ENCODE data around the gene RSRC1. TPM values are rescaled to one million over a fixed set of nuclear protein-coding genes. Genes with fewer than 3 reads are reported as not detected.

RSRC1 gene
- total RNA-seq, 1 donor from 2014 or later = 28.5 TPM

GRCh38 chr3:158086776-158087175 is 23.1 kb upstream of the RSRC1 start:
- Histone ChIP-seq H3K4me2 (ENCODE audit: low read length) (no peak overlapping the region), H3K79me2 (ENCODE audit: insufficient read depth, low read length) (no peaks in the 10 kb centered on the region), H2AFZ (ENCODE audit: low read depth, low read length) (no peak overlapping the region), H3K4me1 (ENCODE audit: insufficient read depth, low read length) (no peaks in the 10 kb centered on the region), H3K27ac (ENCODE audit: low read depth, low read length) (no peak overlapping the region), H3K9ac (ENCODE audit: low read length) (no peak overlapping the region), H4K20me1 (ENCODE audit: insufficient read depth, low read length) (no peaks in the 10 kb centered on the region), H3K27me3 (ENCODE audit: insufficient read depth, low read length) (peaks cover 20% of the 10 kb centered on the region), H3K36me3 (ENCODE audit: insufficient read depth, low read length) (no peaks in the 10 kb centered on the region), H3K9me3 (ENCODE audit: insufficient read depth, low read depth, low read length) (no peaks in the 10 kb centered on the region), H3K4me3 (ENCODE audit: insufficient read depth, low read depth, low read length) (no peak overlapping the region)
- DNase-seq (ENCODE audit: low read depth) = no peak
- no peak overlapping the region for H3K27ac Mint-ChIP-seq (ENCODE audit: unreplicated experiment)
- H3K9me3 Mint-ChIP-seq (ENCODE audit: unreplicated experiment) = no peaks in the 10 kb centered on the region
- no peaks in the 10 kb centered on the region for H3K4me1 Mint-ChIP-seq (ENCODE audit: low read depth, unreplicated experiment)
- TF ChIP-seq EZH2 (IDR thresholded peaks at IDR 0.05; ENCODE audit: insufficient read depth, low read length) (no peak), CTCF (IDR thresholded peaks at IDR 0.05; ENCODE audit: insufficient read depth, low read depth, low read length) (no peak)
- H3K27me3 Mint-ChIP-seq (ENCODE audit: low read depth, unreplicated experiment) = peaks cover 32% of the 10 kb centered on the region
- H3K4me3 Mint-ChIP-seq (ENCODE audit: unreplicated experiment) = no peak overlapping the region
- H3K36me3 Mint-ChIP-seq (ENCODE audit: low read depth, unreplicated experiment) = no peaks in the 10 kb centered on the region
- FAIRE-seq = no peak

GRCh38 chr3:158091531-158091930 is 18.4 kb upstream of the RSRC1 start:
- no peak for FAIRE-seq
- H3K27me3 Mint-ChIP-seq (ENCODE audit: low read depth, unreplicated experiment) = peaks cover 62% of the 10 kb centered on the region

More at GRCh38 chr3:158091531-158091930, 18.4 kb upstream of the RSRC1 start:
- Mint-ChIP-seq H3K4me3 (ENCODE audit: unreplicated experiment) (no peak overlapping the region), H3K36me3 (ENCODE audit: low read depth, unreplicated experiment) (no peaks in the 10 kb centered on the region), H3K27ac (ENCODE audit: unreplicated experiment) (no peak overlapping the region), H3K9me3 (ENCODE audit: unreplicated experiment) (peaks cover 2% of the 10 kb centered on the region), H3K4me1 (ENCODE audit: low read depth, unreplicated experiment) (no peaks in the 10 kb centered on the region)
- Histone ChIP-seq H3K79me2 (ENCODE audit: insufficient read depth, low read length) (no peaks in the 10 kb centered on the region), H3K4me1 (ENCODE audit: insufficient read depth, low read length) (no peaks in the 10 kb centered on the region), H3K4me3 (ENCODE audit: insufficient read depth, low read depth, low read length) (no peak overlapping the region), H2AFZ (ENCODE audit: low read depth, low read length) (no peak overlapping the region), H4K20me1 (ENCODE audit: insufficient read depth, low read length) (no peaks in the 10 kb centered on the region), H3K27me3 (ENCODE audit: insufficient read depth, low read length) (peaks cover 66% of the 10 kb centered on the region), H3K36me3 (ENCODE audit: insufficient read depth, low read length) (no peaks in the 10 kb centered on the region), H3K27ac (ENCODE audit: low read depth, low read length) (no peak overlapping the region), H3K9ac (ENCODE audit: low read length) (no peak overlapping the region), H3K9me3 (ENCODE audit: insufficient read depth, low read depth, low read length) (no peaks in the 10 kb centered on the region), H3K4me2 (ENCODE audit: low read length) (no peak overlapping the region)
- no peak for DNase-seq (ENCODE audit: low read depth)
- TF ChIP-seq EZH2 (IDR thresholded peaks at IDR 0.05; ENCODE audit: insufficient read depth, low read length) (no peak), CTCF (IDR thresholded peaks at IDR 0.05; ENCODE audit: insufficient read depth, low read depth, low read length) (peak; percentile 39)

Measured in astrocyte (in vitro differentiated cells and primary cell).